MM.1S (cell line): Measurements from ENCODE around the gene KDM5A.

Experiments
- EZH2 ChIP-seq: fragments of 300-600 bp; sonication (generic); optimal IDR thresholded peaks from 2 replicates; pipeline ENCODE3; 2017; ENCODE audit warnings: low read depth, mild to moderate bottlenecking, antibody characterized with exemption, low read length, mixed read lengths
- EZH2phosphoT487 ChIP-seq: fragments of 300-600 bp; sonication (generic); IDR thresholded peaks from 2 replicates; pipeline ENCODE4 v1.6.1; 2018; ENCODE audit warnings: antibody characterized with exemption, low read length
- TF ChIP-seq, protein P1 (sequence below): fragments of 300-600 bp; sonication (generic); IDR thresholded peaks from 2 replicates; pipeline ENCODE4 v1.5.1; 2016; ENCODE audit warnings: antibody characterized with exemption, low read length, mixed read lengths

DNA sequence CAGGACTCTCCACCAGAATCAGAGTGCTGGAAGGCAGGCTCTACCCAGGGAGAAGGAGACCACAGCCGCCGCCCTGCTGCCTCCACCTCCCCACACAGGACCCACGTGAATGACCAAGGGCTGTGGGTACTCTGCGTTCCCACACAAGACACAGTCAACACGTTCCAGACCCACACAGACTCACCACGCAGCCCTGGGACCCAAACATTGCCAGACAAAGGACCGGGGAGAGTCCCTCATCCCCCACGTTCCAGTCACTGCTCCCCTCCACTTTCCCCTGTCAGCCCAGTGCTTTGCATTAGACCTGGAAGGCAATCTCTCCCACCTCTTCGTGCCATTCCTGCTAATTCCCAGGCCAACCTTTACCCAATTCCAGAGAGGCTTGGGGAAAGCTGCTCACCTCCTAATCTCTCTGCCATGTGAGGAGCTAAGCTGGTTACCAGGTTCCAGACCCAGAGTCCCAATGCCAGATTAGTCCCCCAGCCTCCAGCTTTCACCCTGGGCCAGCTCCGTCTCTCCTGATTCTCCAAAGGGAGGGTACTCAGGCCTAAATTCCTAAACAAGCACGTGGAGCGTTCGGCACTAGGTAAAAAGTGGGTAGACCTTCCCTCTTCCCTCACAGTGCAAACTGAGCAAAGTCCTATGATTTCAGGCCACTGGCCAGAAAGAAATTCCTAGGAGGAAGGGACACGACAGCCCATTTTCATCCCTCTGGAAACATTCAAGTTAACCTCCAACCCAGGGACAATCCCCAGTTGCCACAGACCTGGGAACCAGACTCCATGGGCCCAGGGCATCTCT lies 131.4 kb downstream of the KDM5A start:
- TF ChIP-seq, protein P1, sequence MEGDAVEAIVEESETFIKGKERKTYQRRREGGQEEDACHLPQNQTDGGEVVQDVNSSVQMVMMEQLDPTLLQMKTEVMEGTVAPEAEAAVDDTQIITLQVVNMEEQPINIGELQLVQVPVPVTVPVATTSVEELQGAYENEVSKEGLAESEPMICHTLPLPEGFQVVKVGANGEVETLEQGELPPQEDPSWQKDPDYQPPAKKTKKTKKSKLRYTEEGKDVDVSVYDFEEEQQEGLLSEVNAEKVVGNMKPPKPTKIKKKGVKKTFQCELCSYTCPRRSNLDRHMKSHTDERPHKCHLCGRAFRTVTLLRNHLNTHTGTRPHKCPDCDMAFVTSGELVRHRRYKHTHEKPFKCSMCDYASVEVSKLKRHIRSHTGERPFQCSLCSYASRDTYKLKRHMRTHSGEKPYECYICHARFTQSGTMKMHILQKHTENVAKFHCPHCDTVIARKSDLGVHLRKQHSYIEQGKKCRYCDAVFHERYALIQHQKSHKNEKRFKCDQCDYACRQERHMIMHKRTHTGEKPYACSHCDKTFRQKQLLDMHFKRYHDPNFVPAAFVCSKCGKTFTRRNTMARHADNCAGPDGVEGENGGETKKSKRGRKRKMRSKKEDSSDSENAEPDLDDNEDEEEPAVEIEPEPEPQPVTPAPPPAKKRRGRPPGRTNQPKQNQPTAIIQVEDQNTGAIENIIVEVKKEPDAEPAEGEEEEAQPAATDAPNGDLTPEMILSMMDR = no peak
- TF ChIP-seq EZH2 = no peak
- no peak for TF ChIP-seq EZH2phosphoT487
